Muscle of leg (tissue), 11 donors: ENCODE measurements around the gene UBE2F. TPM values are rescaled to one million over a fixed set of nuclear protein-coding genes. Genes with fewer than 3 reads are reported as not detected.
A peak's percentile ranks its signal among the peaks of the same experiment; 100 is the strongest.
"Not testable (repeated sequence)": the region's sequence is repeated elsewhere in the genome, so short reads cannot be mapped to it uniquely, and the experiment has no call there.

Experiments
- DNase-seq: peaks from one replicate; pipeline ENCODE4 v3.0.0; 2013
- H3K27ac ChIP-seq: one replicate; pipeline ENCODE4 v1.5.1; 2013; ENCODE audit warnings: mild to moderate bottlenecking, low read length, control low read depth
- H3K27me3 ChIP-seq: one replicate; pipeline ENCODE4 v1.6.1; 2013; ENCODE audit warnings: low read length; ENCODE audit not compliant: control insufficient read depth, insufficient read depth
- H3K36me3 ChIP-seq: one replicate; pipeline ENCODE4 v1.6.1; 2013; ENCODE audit warnings: low read length; ENCODE audit not compliant: control insufficient read depth, insufficient read depth
- H3K4me1 ChIP-seq: one replicate; pipeline ENCODE4 v1.6.1; 2013; ENCODE audit warnings: low read length; ENCODE audit not compliant: control insufficient read depth, insufficient read depth
- H3K4me3 ChIP-seq: one replicate; pipeline ENCODE4 v1.5.1; 2013; ENCODE audit warnings: low read length, control low read depth
- H3K9me3 ChIP-seq: replicated peaks from 2 replicates; pipeline ENCODE4 v1.6.1; 2013; ENCODE audit warnings: low read depth, low read length; ENCODE audit not compliant: control insufficient read depth
- WGBS: methylation state at CpG from one replicate; pipeline ENCODE4 v1.1.5; 2013; ENCODE audit warnings: missing lambda C conversion rate; ENCODE audit not compliant: insufficient coverage; 5-methylcytosine and 5-hydroxymethylcytosine counted together
- polyA plus RNA-seq, 8 donors: library from polyadenylated mRNA; unstranded; fragments of 120-200 nt; gene quantifications; one replicate each; pipeline versions ENCODE4 v1.2.1 to v1.2.3, GENCODE V29; 2013; ENCODE audit warnings: inconsistent platforms in 1 of 8, low replicate concordance in 1 of 8; ENCODE audit not compliant: insufficient read length in 8 of 8, insufficient read depth in 1 of 8
- total RNA-seq: library from RNA; stranded (reverse); fragments of 120-200 nt; gene quantifications from one replicate; pipeline ENCODE4 v1.2.4, GENCODE V29; 2013

UBE2F gene
- total and polyA plus RNA-seq, 9 donors = 31.8 to 42.6 (median 38.7) TPM

- H3K27ac ChIP-seq = peak overlapping the region; percentile 78
- no peaks in the 10 kb centered on the region for H3K9me3 ChIP-seq
- H3K27me3 ChIP-seq = peaks cover 2% of the 10 kb centered on the region
- no peaks in the 10 kb centered on the region for H3K36me3 ChIP-seq
- WGBS = 1% methylated on average over 18 of the region's 18 CpGs
- H3K4me3 ChIP-seq = peak overlapping the region; percentile 77
- no peak for DNase-seq
- H3K4me1 ChIP-seq = peaks cover 22% of the 10 kb centered on the region
Observed at GRCh38 chr2:238060096-238060541, 93.3 kb downstream of the UBE2F start.

DNA sequence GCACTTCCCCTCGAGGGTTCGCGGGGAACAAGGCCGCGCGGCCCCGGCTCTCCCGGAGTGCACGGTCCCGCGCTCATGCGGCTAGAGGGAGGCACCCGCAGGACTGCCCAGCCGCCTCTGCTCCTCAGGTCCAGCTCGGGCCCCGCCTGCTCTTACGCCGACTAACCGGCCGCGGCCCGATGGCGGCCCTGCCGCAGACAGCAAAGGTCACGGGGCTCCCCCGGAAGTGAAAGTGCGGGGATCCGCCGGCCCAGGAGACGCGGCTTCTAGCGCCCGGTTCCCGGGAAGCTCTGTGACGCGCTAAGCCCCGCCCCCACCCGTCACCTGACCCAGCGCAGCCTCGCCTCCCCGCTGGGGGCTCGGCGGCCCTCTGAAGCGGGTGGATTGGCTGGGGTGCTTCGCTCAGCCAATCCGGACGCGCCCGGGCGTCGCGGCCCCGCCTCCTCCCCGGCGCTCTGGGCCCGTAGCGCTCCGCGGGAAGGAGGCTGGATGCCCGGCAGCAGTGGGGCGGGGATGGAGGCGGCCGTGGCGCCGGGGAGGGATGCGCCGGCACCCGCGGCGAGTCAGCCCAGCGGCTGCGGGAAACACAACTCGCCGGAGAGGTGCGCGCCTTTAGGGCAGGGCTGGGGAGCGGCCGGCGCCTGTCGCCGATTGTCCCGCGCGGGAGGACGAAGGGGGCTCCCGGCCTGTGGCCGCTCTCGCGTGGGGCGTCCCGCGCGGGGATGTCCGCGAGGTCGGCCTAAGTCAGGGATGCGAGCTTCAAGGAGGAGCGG lies 93.9 kb downstream of the UBE2F start, which contains the start of gene SCLY:
Gene SCLY, plus strand, starts transcription at position 460 of the 773 bp plus-strand sequence. Its CDS starts 54 bp downstream, at position 514.
- WGBS = under 1% methylated on average over 78 of the region's 98 CpGs
- Histone ChIP-seq H3K27ac (peak within 1 kb of the TSS; percentile 78), H3K27me3 (peaks cover 2% of the 10 kb centered on the region), H3K9me3 (no peaks in the 10 kb centered on the region), H3K36me3 (no peaks in the 10 kb centered on the region), H3K4me3 (peak within 1 kb of the TSS; percentile 88), H3K4me1 (peaks cover 22% of the 10 kb centered on the region)
- peak; percentile 99 for DNase-seq

- no peaks in the 10 kb centered on the region for H3K9me3 ChIP-seq
- peak; percentile 45 for DNase-seq
- peaks cover 6% of the 10 kb centered on the region for H3K36me3 ChIP-seq
- H3K4me1 ChIP-seq = peaks cover 22% of the 10 kb centered on the region
- peaks cover 2% of the 10 kb centered on the region for H3K27me3 ChIP-seq
- H3K4me3 ChIP-seq = peak overlapping the region; percentile 88
- 1% methylated on average over 21 of the region's 29 CpGs for WGBS
- H3K27ac ChIP-seq = peak overlapping the region; percentile 78
Observed at GRCh38 chr2:238061315-238062202, 94.7 kb downstream of the UBE2F start.

- Histone ChIP-seq H3K4me1 (peaks cover 22% of the 10 kb centered on the region), H3K4me3 (no peak overlapping the region), H3K36me3 (peaks cover 20% of the 10 kb centered on the region), H3K27ac (no peak overlapping the region), H3K27me3 (no peaks in the 10 kb centered on the region), H3K9me3 (no peaks in the 10 kb centered on the region)
- DNase-seq = no peak
- WGBS = 83% methylated on average over 4 of the region's 8 CpGs
Observed at GRCh38 chr2:238063414-238064189, 96.8 kb downstream of the UBE2F start.

DNA sequence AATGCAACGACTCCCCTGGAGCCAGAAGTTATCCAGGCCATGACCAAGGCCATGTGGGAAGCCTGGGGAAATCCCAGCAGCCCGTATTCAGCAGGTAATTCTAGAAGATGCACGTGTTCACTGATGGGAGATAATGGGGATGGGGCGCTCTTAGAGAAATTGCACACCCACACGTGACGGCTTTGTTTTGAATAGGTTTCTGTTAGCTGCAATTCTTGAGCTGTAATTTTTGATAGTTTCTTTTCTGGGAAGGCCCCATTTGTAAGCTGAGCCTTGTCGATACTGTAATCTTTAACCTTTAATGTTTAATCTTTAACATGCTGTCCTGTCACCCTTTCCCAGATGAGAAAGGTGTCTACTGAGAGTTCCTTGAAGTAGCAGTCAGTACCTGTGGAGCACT lies 97.6 kb downstream of the UBE2F start:
- Histone ChIP-seq H3K9me3 (no peaks in the 10 kb centered on the region), H3K36me3 (peaks cover 23% of the 10 kb centered on the region), H3K4me3 (no peak overlapping the region), H3K4me1 (peaks cover 21% of the 10 kb centered on the region), H3K27ac (no peak overlapping the region), H3K27me3 (no peaks in the 10 kb centered on the region)
- DNase-seq = no peak
- 56% methylated on average over 2 of the region's 7 CpGs for WGBS

GRCh38 chr2:238065071-238065846 lies 98.4 kb downstream of the UBE2F start:
- H3K36me3 ChIP-seq = peaks cover 30% of the 10 kb centered on the region

GRCh38 chr2:238066218-238066617 lies 99.4 kb downstream of the UBE2F start:
- 89% methylated on average over 9 of the region's 9 CpGs for WGBS
- H3K4me3 ChIP-seq = no peak overlapping the region
- H3K36me3 ChIP-seq = peaks cover 35% of the 10 kb centered on the region
- peaks cover 13% of the 10 kb centered on the region for H3K4me1 ChIP-seq
- H3K27ac ChIP-seq = no peak overlapping the region
- no peaks in the 10 kb centered on the region for H3K9me3 ChIP-seq
- no peaks in the 10 kb centered on the region for H3K27me3 ChIP-seq
- no peak for DNase-seq

More at GRCh38 chr2:238065071-238065846, 98.4 kb downstream of the UBE2F start:
- H3K27ac ChIP-seq = no peak overlapping the region
- WGBS = 99% methylated on average over 7 of the region's 18 CpGs
- peaks cover 13% of the 10 kb centered on the region for H3K4me1 ChIP-seq
- H3K4me3 ChIP-seq = no peak overlapping the region
- no peaks in the 10 kb centered on the region for H3K27me3 ChIP-seq
- DNase-seq = no peak
- no peaks in the 10 kb centered on the region for H3K9me3 ChIP-seq

- peaks cover 39% of the 10 kb centered on the region for H3K36me3 ChIP-seq
- not testable (repeated sequence) for DNase-seq, H3K4me1 ChIP-seq, H3K4me3 ChIP-seq, H3K9me3 ChIP-seq, H3K27me3 ChIP-seq, H3K27ac ChIP-seq
- 100% methylated on average over 1 of the region's 7 CpGs for WGBS
Observed at GRCh38 chr2:238066718-238067117, 99.9 kb downstream of the UBE2F start.

- H3K36me3 ChIP-seq = peaks cover 41% of the 10 kb centered on the region
- H3K4me3 ChIP-seq = no peak overlapping the region
- 93% methylated on average over 3 of the region's 7 CpGs for WGBS
- no peak overlapping the region for H3K27ac ChIP-seq
- DNase-seq = no peak
- no peaks in the 10 kb centered on the region for H3K9me3 ChIP-seq
- peaks cover 5% of the 10 kb centered on the region for H3K4me1 ChIP-seq
- H3K27me3 ChIP-seq = no peaks in the 10 kb centered on the region
Observed at GRCh38 chr2:238067939-238068338, 101.1 kb downstream of the UBE2F start.
